HCT116 (cell line): ENCODE data around the gene GUCA1C. TPM values are rescaled to one million over a fixed set of nuclear protein-coding genes. Genes with fewer than 3 reads are reported as not detected.

Experiments used
- ATAC-seq: fragments of 200-7000 bp; cut with Tn5 transposase; 2 replicates; pipeline ENCODE4 v1.9.1; 2020; ENCODE audit warnings: mild to moderate bottlenecking, moderate library complexity
- BruUV-seq: library from RNA; stranded (reverse); fragments of 400-500 nt; replicated peaks from 2 replicates; lab custom pipeline; 2021; lab: Mats Ljungman, UMichigan
- CTCF ChIA-PET: fragments of 300-600 bp; sonication (Branson Sonifier 250); formaldehyde crosslinking; loops from one replicate; lab custom pipeline; 2021; ENCODE audit warnings: antibody characterized with exemption; lab: Charles Lee
- POLR2A ChIA-PET: fragments of 300-600, 350-600 bp; sonication (Branson Sonifier 250); formaldehyde crosslinking; loops from one replicate; lab custom pipeline; 2021; ENCODE audit warnings: antibody characterized with exemption; lab: Charles Lee
- RAD21 ChIA-PET, 2 experiments: fragments of 300-600 bp; sonication (Branson Sonifier 250); formaldehyde crosslinking; loops; one replicate each; lab custom pipeline; 2023; ENCODE audit warnings: low total read pairs in 2 of 2; ENCODE audit not compliant: uncharacterized antibody in 2 of 2, unreplicated experiment in 2 of 2, low non-redundant PET in 1 of 2; lab: Charles Lee
- DNase-seq: peaks from one replicate; pipeline ENCODE4 v3.0.0-alpha.2; 2010; ENCODE audit warnings: low read depth, low spot score
- H2AFZ ChIP-seq: fragments of 200-600 bp; shearing (Covaris generic), sonication (generic); 2 replicates; pipeline ENCODE4 v1.6.1; 2017; ENCODE audit warnings: low read depth, mixed run types, mixed read lengths, antibody characterized with exemption, low read length; ENCODE audit not compliant: poor library complexity, severe bottlenecking
- H3K27ac ChIP-seq: 2 replicates; pipeline ENCODE4 v1.5.1; 2012; ENCODE audit warnings: low read depth, low read length
- H3K27me3 ChIP-seq: fragments of 200-600 bp; sonication (generic); 2 replicates; pipeline ENCODE4 v1.6.1; 2016; ENCODE audit warnings: mixed run types, low read length, mixed read lengths; ENCODE audit not compliant: insufficient read depth
- H3K36me3 ChIP-seq, 2 experiments: fragments of 200-500 bp in 1 of 2; fragments of 200-600 bp in 1 of 2; sonication (Bioruptor generic) in 1 of 2; sonication (generic) in 1 of 2; 2 replicates each; pipeline versions ENCODE4 v1.5.1 to v1.6.1; 2014 to 2016; ENCODE audit warnings: low read length in 2 of 2, inconsistent platforms in 1 of 2, mixed read lengths in 1 of 2, mixed run types in 1 of 2; ENCODE audit not compliant: insufficient read depth in 2 of 2, control insufficient read depth in 1 of 2
- H3K4me1 ChIP-seq, 2 experiments: fragments of 200-600 bp in 1 of 2; sonication (generic) in 1 of 2; 2 replicates each; pipeline versions ENCODE4 v1.5.1 to v1.6.1; 2012 to 2017; ENCODE audit warnings: low read length in 2 of 2, inconsistent platforms in 1 of 2, mild to moderate bottlenecking in 1 of 2, mixed read lengths in 1 of 2, mixed run types in 1 of 2, moderate library complexity in 1 of 2; ENCODE audit not compliant: insufficient read depth in 2 of 2, control insufficient read depth in 1 of 2
- H3K4me2 ChIP-seq: fragments of 200-600 bp; sonication (generic); 2 replicates; pipeline ENCODE4 v1.6.1; 2017; ENCODE audit warnings: mixed run types, low read length, mixed read lengths
- H3K4me3 ChIP-seq, 2 experiments: fragments of 200-600 bp in 1 of 2; sonication (generic) in 1 of 2; replicated peaks in 1 of 2; 2 replicates each; pipeline ENCODE4 v1.5.1; 2011 to 2016; ENCODE audit warnings: low read length in 2 of 2, control low read depth in 1 of 2, low read depth in 1 of 2, mild to moderate bottlenecking in 1 of 2, mixed read lengths in 1 of 2, mixed run types in 1 of 2
- H3K79me2 ChIP-seq: fragments of 200-600 bp; sonication (generic); 2 replicates; pipeline ENCODE4 v1.6.1; 2017; ENCODE audit warnings: mild to moderate bottlenecking, mixed run types, low read length, moderate library complexity, mixed read lengths; ENCODE audit not compliant: insufficient read depth
- H3K9ac ChIP-seq: fragments of 200-600 bp; sonication (generic); 2 replicates; pipeline ENCODE4 v1.6.1; 2016; ENCODE audit warnings: low read length, mixed read lengths
- H3K9me2 ChIP-seq: fragments of 200-600 bp; sonication (generic), shearing (Covaris generic); 2 replicates; pipeline ENCODE4 v1.6.1; 2017; ENCODE audit warnings: mixed run types, mild to moderate bottlenecking, moderate library complexity; ENCODE audit not compliant: insufficient read depth
- H3K9me3 ChIP-seq, 2 experiments: fragments of 200-500 bp in 1 of 2; fragments of 200-600 bp in 1 of 2; sonication (Bioruptor generic) in 1 of 2; sonication (generic) in 1 of 2; 2 replicates each; pipeline ENCODE4 v1.6.1; 2014 to 2017; ENCODE audit warnings: low read length in 2 of 2, mixed read lengths in 2 of 2, inconsistent platforms in 1 of 2, low read depth in 1 of 2, mild to moderate bottlenecking in 1 of 2, mixed run types in 1 of 2, moderate library complexity in 1 of 2; ENCODE audit not compliant: control insufficient read depth in 1 of 2, insufficient read depth in 1 of 2
- H4K20me1 ChIP-seq: fragments of 200-600 bp; sonication (generic), shearing (Covaris generic); 2 replicates; pipeline ENCODE4 v1.6.1; 2017; ENCODE audit warnings: mixed run types, mild to moderate bottlenecking, moderate library complexity; ENCODE audit not compliant: insufficient read depth
- CBX3 ChIP-seq: IDR thresholded peaks from 2 replicates; pipeline ENCODE4 v1.6.1; 2012; ENCODE audit warnings: low read depth
- CEBPB ChIP-seq: IDR thresholded peaks from 2 replicates; pipeline ENCODE4 v1.6.1; 2012; ENCODE audit warnings: low read depth
- EZH2 ChIP-seq: fragments of 200-600 bp; sonication (generic); IDR thresholded peaks from 2 replicates; pipeline ENCODE4 v1.6.1; 2017; ENCODE audit warnings: antibody characterized with exemption, mixed run types
- SIN3A ChIP-seq: IDR thresholded peaks from 2 replicates; pipeline ENCODE4 v1.6.1; 2012; ENCODE audit warnings: low read depth
- SP1 ChIP-seq: IDR thresholded peaks from 2 replicates; pipeline ENCODE4 v1.6.1; 2012; ENCODE audit warnings: low read depth
- ZFX ChIP-seq: fragments of 450-650 bp; IDR thresholded peaks from 2 replicates; pipeline ENCODE4 v1.6.1; 2017
- intact Hi-C: fragments of 100-400 bp; cut with micrococcal nuclease; formaldehyde crosslinking; loops from 2 replicates; pipeline ENCODE4 v1.10.0; 2022
- total RNA-seq: library from RNA; stranded (reverse); gene quantifications from one replicate; pipeline ENCODE4 v1.2.1, GENCODE V29; 2021; ENCODE audit not compliant: unreplicated experiment
- TF ChIP-seq, protein P1 (sequence below): IDR thresholded peaks from 2 replicates; pipeline ENCODE4 v1.6.1; 2012
- TF ChIP-seq, protein P2 (sequence below): IDR thresholded peaks from 2 replicates; pipeline ENCODE4 v1.6.1; 2012

The GUCA1C gene
- total RNA-seq, 1 experiment from 2014 or later: not detected

DNA sequence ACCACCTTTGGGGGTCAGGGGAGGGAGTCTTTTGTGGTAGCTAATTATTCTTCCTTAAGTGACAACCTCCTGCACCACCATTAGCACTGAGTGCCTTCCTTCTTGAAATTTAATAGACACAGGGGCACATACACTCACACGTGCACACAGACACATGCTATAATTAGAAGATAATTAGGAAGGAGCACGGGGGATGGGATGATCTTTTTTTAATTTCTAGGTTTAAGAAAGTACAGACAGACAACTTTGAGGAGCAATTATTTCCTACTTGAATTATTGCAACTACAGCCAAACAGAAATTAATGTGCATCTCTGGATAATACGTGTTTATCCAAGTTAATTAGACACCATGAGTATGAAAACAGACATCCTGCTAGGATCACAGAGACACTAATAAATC, 44.8 kb upstream of the GUCA1C start:
- ChIA-PET RAD21 (no interaction called here), POLR2A (no interaction called here), CTCF (interaction anchor here (2.3 kb wide), 1 partner anchor 25 kb away, joined by 6 read pairs; no protein-coding TSS in a partner anchor)
- DNase-seq: no peak
- H3K9me2 ChIP-seq: no peaks in the 10 kb centered on the region
- no peaks in the 10 kb centered on the region for H3K36me3 ChIP-seq
- H3K4me3 ChIP-seq: no peak overlapping the region
- no peaks in the 10 kb centered on the region for H4K20me1 ChIP-seq
- BruUV-seq: no TSS peak
- no peak overlapping the region for H3K4me2 ChIP-seq
- TF ChIP-seq CEBPB: no peak
- TF ChIP-seq, all 23 proteins: peak for 0
- Histone ChIP-seq H3K79me2 (no peaks in the 10 kb centered on the region), H3K27ac (no peak overlapping the region), H3K4me1 (no peaks in the 10 kb centered on the region), H3K9ac (no peak overlapping the region), H3K27me3 (no peaks in the 10 kb centered on the region), H2AFZ (no peak overlapping the region), H3K9me3 (no peaks in the 10 kb centered on the region)
- intact Hi-C loops: no loop called here
- ATAC-seq: no peak

DNA sequence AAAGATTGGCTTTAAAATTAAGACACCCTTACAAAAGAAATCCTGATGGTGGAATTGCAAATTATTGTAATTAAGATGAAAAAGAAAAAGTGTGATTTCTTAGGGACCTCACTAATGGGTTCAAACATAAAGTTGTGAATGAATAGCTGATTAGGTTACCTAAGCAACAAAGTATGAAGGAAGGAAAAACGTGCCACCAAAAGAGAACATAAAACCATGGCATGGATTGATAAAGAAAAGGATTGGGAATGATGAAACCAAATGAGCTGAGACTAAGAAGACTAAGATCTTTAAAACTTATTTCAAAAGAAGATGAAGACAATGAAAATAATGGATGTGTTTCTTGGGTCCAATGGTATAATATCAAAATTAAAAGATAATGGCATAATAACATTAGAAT, 32.2 kb upstream of the GUCA1C start:
- Histone ChIP-seq H2AFZ (no peak overlapping the region), H3K79me2 (no peaks in the 10 kb centered on the region), H3K4me3 (no peak overlapping the region), H4K20me1 (no peaks in the 10 kb centered on the region), H3K4me2 (no peak overlapping the region), H3K9me2 (no peaks in the 10 kb centered on the region), H3K9me3 (no peaks in the 10 kb centered on the region), H3K36me3 (no peaks in the 10 kb centered on the region), H3K27me3 (no peaks in the 10 kb centered on the region), H3K4me1 (no peaks in the 10 kb centered on the region), H3K9ac (no peak overlapping the region), H3K27ac (no peak overlapping the region)
- TF ChIP-seq SP1 (0 out of 2 replicates have a peak, but pooled peaks have one; percentile 12), CBX3 (no peak)
- BruUV-seq: no TSS peak
- POLR2A ChIA-PET: no interaction called here
- RAD21 ChIA-PET: no interaction called here
- ATAC-seq (no peak), DNase-seq (peak; percentile 8)
- CTCF ChIA-PET: interaction anchor here (1.4 kb wide), 1 partner anchor 71 kb away, joined by 4 read pairs; no protein-coding TSS in a partner anchor
- intact Hi-C loops: no loop called here

DNA sequence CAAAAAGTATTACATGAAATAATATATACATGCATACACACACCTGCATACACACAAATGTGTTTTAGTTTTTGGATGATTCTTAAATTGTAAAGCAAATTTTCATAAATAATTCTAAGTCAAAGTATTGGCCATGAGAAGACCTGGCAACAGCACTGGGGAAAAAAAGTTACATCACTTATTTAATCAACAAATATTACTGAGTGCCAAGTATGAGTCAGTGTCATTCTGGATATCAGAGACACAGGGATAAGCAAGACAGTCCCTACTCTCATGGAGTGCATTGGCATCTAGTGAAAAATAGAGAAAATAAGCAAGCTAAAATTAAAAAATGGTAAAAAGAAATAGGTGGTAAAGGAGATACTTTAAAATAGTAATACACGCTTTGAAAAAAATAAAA, 29.4 kb upstream of the GUCA1C start:
- no peaks in the 10 kb centered on the region for H3K4me1 ChIP-seq
- H3K9me2 ChIP-seq: no peaks in the 10 kb centered on the region
- no peaks in the 10 kb centered on the region for H3K27me3 ChIP-seq
- H3K79me2 ChIP-seq: no peaks in the 10 kb centered on the region
- H4K20me1 ChIP-seq: no peaks in the 10 kb centered on the region
- H3K27ac ChIP-seq: no peak overlapping the region
- BruUV-seq: no TSS peak
- H3K4me3 ChIP-seq: no peak overlapping the region
- H3K4me2 ChIP-seq: no peak overlapping the region
- ATAC-seq (no peak), DNase-seq (no peak)
- H3K9ac ChIP-seq: no peak overlapping the region
- H2AFZ ChIP-seq: no peak overlapping the region
- no peak for TF ChIP-seq EZH2
- TF ChIP-seq, protein P1, sequence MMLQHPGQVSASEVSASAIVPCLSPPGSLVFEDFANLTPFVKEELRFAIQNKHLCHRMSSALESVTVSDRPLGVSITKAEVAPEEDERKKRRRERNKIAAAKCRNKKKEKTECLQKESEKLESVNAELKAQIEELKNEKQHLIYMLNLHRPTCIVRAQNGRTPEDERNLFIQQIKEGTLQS: no peak
- TF ChIP-seq, protein P2, sequence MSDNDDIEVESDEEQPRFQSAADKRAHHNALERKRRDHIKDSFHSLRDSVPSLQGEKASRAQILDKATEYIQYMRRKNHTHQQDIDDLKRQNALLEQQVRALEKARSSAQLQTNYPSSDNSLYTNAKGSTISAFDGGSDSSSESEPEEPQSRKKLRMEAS: no peak
- no peak for TF ChIP-seq ZFX
- TF ChIP-seq SIN3A: no peak
- ChIA-PET RAD21 (no interaction called here), POLR2A (no interaction called here), CTCF (no interaction called here)
- intact Hi-C loops: no loop called here
- H3K36me3 ChIP-seq: no peaks in the 10 kb centered on the region
- no peaks in the 10 kb centered on the region for H3K9me3 ChIP-seq
